ENCODE results near the gene CNTN1.

Gene CNTN1

GRCh38 chr12:40689576-40689975 lies 2.7 kb upstream of the CNTN1 start:
- Histone ChIP-seq H2BK120ac (ENCODE audit: low read depth, low read length) (no peak overlapping the region), H3K79me2 (ENCODE audit: control insufficient read depth, insufficient read depth, low read length) (no peaks in the 10 kb centered on the region), H4K5ac (ENCODE audit: low read length) (no peak overlapping the region), H3K4me2 (ENCODE audit: low read length) (no peak overlapping the region), H3K4me1 (ENCODE audit: control insufficient read depth, low read depth, low read length) (no peaks in the 10 kb centered on the region), H3K56ac (ENCODE audit: low read length) (no peak overlapping the region), H3K27ac (ENCODE audit: low read depth, low read length) (no peak overlapping the region), H2BK5ac (ENCODE audit: low read length) (no peak overlapping the region), H3K4ac (ENCODE audit: low read depth, low read length) (no peak overlapping the region), H3K9ac (ENCODE audit: low read length) (no peak overlapping the region), H3K23ac (ENCODE audit: low read length) (no peak overlapping the region), H3K79me1 (ENCODE audit: low read length) (no peaks in the 10 kb centered on the region), H2AK5ac (ENCODE audit: low read length) (no peak overlapping the region), H3K18ac (ENCODE audit: low read length) (no peak overlapping the region), H3K27me3 (ENCODE audit: insufficient read depth, low read length, poor library complexity) (no peaks in the 10 kb centered on the region), H3K36me3 (ENCODE audit: control insufficient read depth, insufficient read depth, low read length) (no peaks in the 10 kb centered on the region), H4K8ac (ENCODE audit: low read depth, low read length) (no peak overlapping the region), H2BK15ac (replicated peaks; ENCODE audit: low read depth) (no peak overlapping the region), H3K4me3 (ENCODE audit: low read length) (no peak overlapping the region)
- WGBS (ENCODE audit: extremely low coverage, insufficient coverage, low lambda C conversion rate): no CpG with 5 or more reads among the region's 2 CpGs
- no peak for DNase-seq

- WGBS (ENCODE audit: extremely low coverage, insufficient coverage, low lambda C conversion rate): no CpG with 5 or more reads among the region's 33 CpGs
- Histone ChIP-seq H3K4me3 (ENCODE audit: low read length) (peak overlapping the region; percentile 64), H3K27ac (ENCODE audit: low read depth, low read length) (no peak overlapping the region)
Observed at GRCh38 chr12:40692765-40693206, 547 bp downstream of the CNTN1 start.

GRCh38 chr12:40693207-40693821 lies 1.1 kb downstream of the CNTN1 start:
- H4K8ac ChIP-seq (ENCODE audit: low read depth, low read length): no peak overlapping the region
- no peak overlapping the region for H2BK5ac ChIP-seq (ENCODE audit: low read length)
- no peak overlapping the region for H3K9ac ChIP-seq (ENCODE audit: low read length)
- no CpG with 5 or more reads among the region's 24 CpGs for WGBS (ENCODE audit: extremely low coverage, insufficient coverage, low lambda C conversion rate)
- H3K27me3 ChIP-seq (ENCODE audit: insufficient read depth, low read length, poor library complexity): no peaks in the 10 kb centered on the region
- H3K27ac ChIP-seq (ENCODE audit: low read depth, low read length): no peak overlapping the region
- H2BK120ac ChIP-seq (ENCODE audit: low read depth, low read length): no peak overlapping the region
- H3K4ac ChIP-seq (ENCODE audit: low read depth, low read length): no peak overlapping the region
- no peaks in the 10 kb centered on the region for H3K79me2 ChIP-seq (ENCODE audit: control insufficient read depth, insufficient read depth, low read length)
- no peak overlapping the region for H3K56ac ChIP-seq (ENCODE audit: low read length)
- no peak overlapping the region for H4K5ac ChIP-seq (ENCODE audit: low read length)
- H3K4me2 ChIP-seq (ENCODE audit: low read length): peak overlapping the region; percentile 54
- no peaks in the 10 kb centered on the region for H3K79me1 ChIP-seq (ENCODE audit: low read length)
- H3K18ac ChIP-seq (ENCODE audit: low read length): no peak overlapping the region
- no peak overlapping the region for H2BK15ac ChIP-seq (replicated peaks; ENCODE audit: low read depth)
- peak overlapping the region; percentile 16 for H3K4me3 ChIP-seq (ENCODE audit: low read length)
- no peak overlapping the region for H2AK5ac ChIP-seq (ENCODE audit: low read length)
- no peak overlapping the region for H3K23ac ChIP-seq (ENCODE audit: low read length)
- H3K4me1 ChIP-seq (ENCODE audit: control insufficient read depth, low read depth, low read length): no peaks in the 10 kb centered on the region
- no peaks in the 10 kb centered on the region for H3K36me3 ChIP-seq (ENCODE audit: control insufficient read depth, insufficient read depth, low read length)
- peak; percentile 65 for DNase-seq

More at GRCh38 chr12:40692765-40693206, 547 bp downstream of the CNTN1 start:
- no peak overlapping the region for H3K4ac ChIP-seq (ENCODE audit: low read depth, low read length)
- no peak overlapping the region for H2BK15ac ChIP-seq (replicated peaks; ENCODE audit: low read depth)
- H3K18ac ChIP-seq (ENCODE audit: low read length): no peak overlapping the region
- no peak overlapping the region for H4K5ac ChIP-seq (ENCODE audit: low read length)
- H3K4me1 ChIP-seq (ENCODE audit: control insufficient read depth, low read depth, low read length): no peaks in the 10 kb centered on the region
- H3K79me1 ChIP-seq (ENCODE audit: low read length): no peaks in the 10 kb centered on the region
- H3K4me2 ChIP-seq (ENCODE audit: low read length): peak overlapping the region; percentile 54
- H2AK5ac ChIP-seq (ENCODE audit: low read length): no peak overlapping the region
- H3K9ac ChIP-seq (ENCODE audit: low read length): no peak overlapping the region
- no peaks in the 10 kb centered on the region for H3K36me3 ChIP-seq (ENCODE audit: control insufficient read depth, insufficient read depth, low read length)
- no peaks in the 10 kb centered on the region for H3K79me2 ChIP-seq (ENCODE audit: control insufficient read depth, insufficient read depth, low read length)
- no peak for DNase-seq
- no peak overlapping the region for H2BK5ac ChIP-seq (ENCODE audit: low read length)
- no peak overlapping the region for H4K8ac ChIP-seq (ENCODE audit: low read depth, low read length)
- H2BK120ac ChIP-seq (ENCODE audit: low read depth, low read length): no peak overlapping the region
- H3K23ac ChIP-seq (ENCODE audit: low read length): no peak overlapping the region
- peak overlapping the region; percentile 26 for H3K56ac ChIP-seq (ENCODE audit: low read length)
- H3K27me3 ChIP-seq (ENCODE audit: insufficient read depth, low read length, poor library complexity): no peaks in the 10 kb centered on the region

GRCh38 chr12:40697566-40698259 lies 5.5 kb downstream of the CNTN1 start:
- DNase-seq: no peak
- no peak overlapping the region for H3K4ac ChIP-seq (ENCODE audit: low read depth, low read length)
- H3K23ac ChIP-seq (ENCODE audit: low read length): no peak overlapping the region
- H2BK5ac ChIP-seq (ENCODE audit: low read length): no peak overlapping the region
- H3K27ac ChIP-seq (ENCODE audit: low read depth, low read length): no peak overlapping the region
- H3K27me3 ChIP-seq (ENCODE audit: insufficient read depth, low read length, poor library complexity): no peaks in the 10 kb centered on the region
- H3K18ac ChIP-seq (ENCODE audit: low read length): no peak overlapping the region
- no peak overlapping the region for H3K4me3 ChIP-seq (ENCODE audit: low read length)
- H4K5ac ChIP-seq (ENCODE audit: low read length): no peak overlapping the region
- H2BK15ac ChIP-seq (replicated peaks; ENCODE audit: low read depth): no peak overlapping the region
- no peaks in the 10 kb centered on the region for H3K4me1 ChIP-seq (ENCODE audit: control insufficient read depth, low read depth, low read length)
- H2BK120ac ChIP-seq (ENCODE audit: low read depth, low read length): no peak overlapping the region
- no peaks in the 10 kb centered on the region for H3K79me2 ChIP-seq (ENCODE audit: control insufficient read depth, insufficient read depth, low read length)
- H4K8ac ChIP-seq (ENCODE audit: low read depth, low read length): no peak overlapping the region
- H3K36me3 ChIP-seq (ENCODE audit: control insufficient read depth, insufficient read depth, low read length): no peaks in the 10 kb centered on the region
- H3K9ac ChIP-seq (ENCODE audit: low read length): no peak overlapping the region
- no peak overlapping the region for H3K56ac ChIP-seq (ENCODE audit: low read length)
- no CpG with 5 or more reads among the region's 6 CpGs for WGBS (ENCODE audit: extremely low coverage, insufficient coverage, low lambda C conversion rate)
- H2AK5ac ChIP-seq (ENCODE audit: low read length): no peak overlapping the region
- H3K79me1 ChIP-seq (ENCODE audit: low read length): no peaks in the 10 kb centered on the region
- no peak overlapping the region for H3K4me2 ChIP-seq (ENCODE audit: low read length)

GRCh38 chr12:40701756-40702155 lies 9.5 kb downstream of the CNTN1 start:
- Histone ChIP-seq H3K4me3 (ENCODE audit: low read length) (no peak overlapping the region), H3K36me3 (ENCODE audit: control insufficient read depth, insufficient read depth, low read length) (no peaks in the 10 kb centered on the region), H2BK15ac (replicated peaks; ENCODE audit: low read depth) (no peak overlapping the region), H3K79me1 (ENCODE audit: low read length) (no peaks in the 10 kb centered on the region), H3K9ac (ENCODE audit: low read length) (no peak overlapping the region), H3K18ac (ENCODE audit: low read length) (no peak overlapping the region), H3K4ac (ENCODE audit: low read depth, low read length) (no peak overlapping the region), H3K4me2 (ENCODE audit: low read length) (no peak overlapping the region), H3K79me2 (ENCODE audit: control insufficient read depth, insufficient read depth, low read length) (no peaks in the 10 kb centered on the region), H3K27me3 (ENCODE audit: insufficient read depth, low read length, poor library complexity) (no peaks in the 10 kb centered on the region), H3K23ac (ENCODE audit: low read length) (no peak overlapping the region), H2BK120ac (ENCODE audit: low read depth, low read length) (no peak overlapping the region), H3K27ac (ENCODE audit: low read depth, low read length) (no peak overlapping the region), H2BK5ac (ENCODE audit: low read length) (no peak overlapping the region), H2AK5ac (ENCODE audit: low read length) (no peak overlapping the region), H4K5ac (ENCODE audit: low read length) (no peak overlapping the region), H4K8ac (ENCODE audit: low read depth, low read length) (no peak overlapping the region), H3K4me1 (ENCODE audit: control insufficient read depth, low read depth, low read length) (no peaks in the 10 kb centered on the region), H3K56ac (ENCODE audit: low read length) (no peak overlapping the region)
- WGBS (ENCODE audit: extremely low coverage, insufficient coverage, low lambda C conversion rate): no CpG with 5 or more reads among the region's 4 CpGs
- DNase-seq: no peak

GRCh38 chr12:40711121-40711520 lies 18.9 kb downstream of the CNTN1 start:
- no peak overlapping the region for H2AK5ac ChIP-seq (ENCODE audit: low read length)
- H3K27ac ChIP-seq (ENCODE audit: low read depth, low read length): no peak overlapping the region
- H3K23ac ChIP-seq (ENCODE audit: low read length): no peak overlapping the region
- no peak overlapping the region for H3K4me3 ChIP-seq (ENCODE audit: low read length)
- no peak overlapping the region for H3K4me2 ChIP-seq (ENCODE audit: low read length)
- no peaks in the 10 kb centered on the region for H3K4me1 ChIP-seq (ENCODE audit: control insufficient read depth, low read depth, low read length)
- no peak overlapping the region for H3K4ac ChIP-seq (ENCODE audit: low read depth, low read length)
- H3K56ac ChIP-seq (ENCODE audit: low read length): no peak overlapping the region
- H3K18ac ChIP-seq (ENCODE audit: low read length): no peak overlapping the region
- no peaks in the 10 kb centered on the region for H3K27me3 ChIP-seq (ENCODE audit: insufficient read depth, low read length, poor library complexity)
- H2BK15ac ChIP-seq (replicated peaks; ENCODE audit: low read depth): no peak overlapping the region
- H2BK5ac ChIP-seq (ENCODE audit: low read length): no peak overlapping the region
- H3K36me3 ChIP-seq (ENCODE audit: control insufficient read depth, insufficient read depth, low read length): no peaks in the 10 kb centered on the region
- no peak overlapping the region for H3K9ac ChIP-seq (ENCODE audit: low read length)
- no peaks in the 10 kb centered on the region for H3K79me1 ChIP-seq (ENCODE audit: low read length)
- H2BK120ac ChIP-seq (ENCODE audit: low read depth, low read length): no peak overlapping the region
- no peaks in the 10 kb centered on the region for H3K79me2 ChIP-seq (ENCODE audit: control insufficient read depth, insufficient read depth, low read length)
- no peak for DNase-seq
- no peak overlapping the region for H4K8ac ChIP-seq (ENCODE audit: low read depth, low read length)
- H4K5ac ChIP-seq (ENCODE audit: low read length): no peak overlapping the region
